MM.1S (cell line): ENCODE results near the gene UGT1A10.

Experiments used
- DNase-seq: peaks from one replicate; pipeline ENCODE4 v3.0.0-alpha.2; 2015
- H2AFZ ChIP-seq: fragments of 300-600 bp; sonication (generic); 2 replicates; pipeline ENCODE4 v1.6.0; 2016; ENCODE audit warnings: antibody characterized with exemption, low read length
- H3F3A ChIP-seq: fragments of 300-600 bp; sonication (generic); 2 replicates; pipeline ENCODE4 v1.6.1; 2016; ENCODE audit warnings: mild to moderate bottlenecking, antibody characterized with exemption, low read length, moderate library complexity, mixed read lengths; ENCODE audit not compliant: insufficient read depth
- H3K27ac ChIP-seq: fragments of 300-600 bp; sonication (generic); 2 replicates; pipeline ENCODE4 v1.5.1; 2016; ENCODE audit warnings: mild to moderate bottlenecking, low read length
- H3K27me3 ChIP-seq: fragments of 300-600 bp; sonication (generic); replicated peaks from 2 replicates; pipeline ENCODE4 v1.6.0; 2016; ENCODE audit warnings: low read length; ENCODE audit not compliant: insufficient read depth
- H3K36me3 ChIP-seq: fragments of 300-600 bp; sonication (generic); replicated peaks from 2 replicates; pipeline ENCODE4 v1.6.1; 2016; ENCODE audit warnings: mild to moderate bottlenecking, low read length, mixed read lengths; ENCODE audit not compliant: insufficient read depth
- H3K4me1 ChIP-seq: fragments of 300-600 bp; sonication (generic); 2 replicates; pipeline ENCODE4 v1.6.1; 2016; ENCODE audit warnings: low read length, mixed read lengths
- H3K4me2 ChIP-seq: fragments of 300-600 bp; sonication (generic); 2 replicates; pipeline ENCODE4 v1.6.0; 2016; ENCODE audit warnings: low read depth, low read length
- H3K4me3 ChIP-seq: fragments of 300-600 bp; sonication (generic); 2 replicates; pipeline ENCODE4 v1.5.1; 2016; ENCODE audit warnings: low read length, mixed read lengths
- H3K79me2 ChIP-seq: fragments of 300-600 bp; sonication (generic); 2 replicates; pipeline ENCODE4 v1.6.1; 2016; ENCODE audit warnings: mixed run types, low read length, mixed read lengths
- H3K9ac ChIP-seq: fragments of 300-600 bp; sonication (generic); 2 replicates; pipeline ENCODE4 v1.6.1; 2016; ENCODE audit warnings: low read length, mixed read lengths
- H3K9me2 ChIP-seq: fragments of 300-600 bp; sonication (generic); replicated peaks from 2 replicates; pipeline ENCODE4 v1.6.1; 2016; ENCODE audit warnings: mild to moderate bottlenecking, low read length, mixed read lengths; ENCODE audit not compliant: insufficient read depth
- H3K9me3 ChIP-seq: fragments of 300-600 bp; sonication (generic); replicated peaks from 2 replicates; pipeline ENCODE4 v1.6.1; 2016; ENCODE audit warnings: mild to moderate bottlenecking, low read length, mixed read lengths; ENCODE audit not compliant: insufficient read depth
- H4K20me1 ChIP-seq: fragments of 300-600 bp; sonication (generic); 2 replicates; pipeline ENCODE4 v1.6.1; 2016; ENCODE audit warnings: mild to moderate bottlenecking, low read length, moderate library complexity, mixed read lengths; ENCODE audit not compliant: insufficient read depth
- EZH2 ChIP-seq: fragments of 300-600 bp; sonication (generic); optimal IDR thresholded peaks from 2 replicates; pipeline ENCODE3; 2017; ENCODE audit warnings: low read depth, mild to moderate bottlenecking, antibody characterized with exemption, low read length, mixed read lengths
- EZH2phosphoT487 ChIP-seq: fragments of 300-600 bp; sonication (generic); IDR thresholded peaks from 2 replicates; pipeline ENCODE4 v1.6.1; 2018; ENCODE audit warnings: antibody characterized with exemption, low read length
- TF ChIP-seq, protein P1 (sequence below): fragments of 300-600 bp; sonication (generic); IDR thresholded peaks from 2 replicates; pipeline ENCODE4 v1.5.1; 2016; ENCODE audit warnings: antibody characterized with exemption, low read length, mixed read lengths

UGT1A10 gene

DNA sequence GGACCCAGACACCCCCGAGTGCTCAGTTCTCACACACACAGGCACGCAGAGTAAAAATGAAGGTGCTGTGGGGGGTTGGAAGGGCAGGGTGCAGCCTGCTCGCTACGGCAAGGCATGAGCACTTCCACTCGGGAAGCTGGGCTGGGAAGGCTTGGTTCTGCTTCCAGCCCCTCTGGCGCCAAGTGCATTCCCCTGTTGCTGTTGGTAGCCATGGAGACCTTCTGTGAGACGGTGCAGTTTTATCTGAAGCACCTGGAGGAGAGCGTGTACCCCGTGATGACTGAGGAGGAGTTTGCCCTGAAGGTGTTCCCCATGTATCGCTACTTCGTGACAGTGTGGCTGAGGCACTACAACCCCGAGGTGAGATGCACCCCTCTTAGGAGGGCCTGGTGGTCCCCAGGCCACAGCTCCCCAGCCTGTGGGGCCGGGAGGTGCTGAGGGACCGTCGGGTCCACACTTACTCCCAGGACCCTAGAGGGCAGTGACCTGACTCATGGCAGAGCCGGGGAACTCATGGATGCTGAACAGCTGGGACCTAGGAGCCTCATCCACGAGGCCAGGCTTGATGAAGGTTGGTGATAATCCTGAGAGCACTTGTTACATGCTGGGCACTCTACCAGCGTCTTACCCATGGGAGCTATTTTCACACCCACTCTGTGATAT, 157.3 kb downstream of the UGT1A10 start:
- no peaks in the 10 kb centered on the region for H3K27me3 ChIP-seq
- H3K79me2 ChIP-seq, result no peaks in the 10 kb centered on the region
- H2AFZ ChIP-seq, result no peak overlapping the region
- H3K4me3 ChIP-seq, result no peak overlapping the region
- H3K9me3 ChIP-seq, result no peaks in the 10 kb centered on the region
- H3K9me2 ChIP-seq, result no peaks in the 10 kb centered on the region
- H3K4me1 ChIP-seq, result no peaks in the 10 kb centered on the region
- no peak overlapping the region for H3K4me2 ChIP-seq
- TF ChIP-seq EZH2phosphoT487 (no peak), EZH2 (no peak)
- TF ChIP-seq, protein P1, sequence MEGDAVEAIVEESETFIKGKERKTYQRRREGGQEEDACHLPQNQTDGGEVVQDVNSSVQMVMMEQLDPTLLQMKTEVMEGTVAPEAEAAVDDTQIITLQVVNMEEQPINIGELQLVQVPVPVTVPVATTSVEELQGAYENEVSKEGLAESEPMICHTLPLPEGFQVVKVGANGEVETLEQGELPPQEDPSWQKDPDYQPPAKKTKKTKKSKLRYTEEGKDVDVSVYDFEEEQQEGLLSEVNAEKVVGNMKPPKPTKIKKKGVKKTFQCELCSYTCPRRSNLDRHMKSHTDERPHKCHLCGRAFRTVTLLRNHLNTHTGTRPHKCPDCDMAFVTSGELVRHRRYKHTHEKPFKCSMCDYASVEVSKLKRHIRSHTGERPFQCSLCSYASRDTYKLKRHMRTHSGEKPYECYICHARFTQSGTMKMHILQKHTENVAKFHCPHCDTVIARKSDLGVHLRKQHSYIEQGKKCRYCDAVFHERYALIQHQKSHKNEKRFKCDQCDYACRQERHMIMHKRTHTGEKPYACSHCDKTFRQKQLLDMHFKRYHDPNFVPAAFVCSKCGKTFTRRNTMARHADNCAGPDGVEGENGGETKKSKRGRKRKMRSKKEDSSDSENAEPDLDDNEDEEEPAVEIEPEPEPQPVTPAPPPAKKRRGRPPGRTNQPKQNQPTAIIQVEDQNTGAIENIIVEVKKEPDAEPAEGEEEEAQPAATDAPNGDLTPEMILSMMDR, result no peak
- no peaks in the 10 kb centered on the region for H4K20me1 ChIP-seq
- no peaks in the 10 kb centered on the region for H3K36me3 ChIP-seq
- H3K27ac ChIP-seq, result no peak overlapping the region
- no peak overlapping the region for H3K9ac ChIP-seq
- H3F3A ChIP-seq, result no peaks in the 10 kb centered on the region
- no peak for DNase-seq

DNA sequence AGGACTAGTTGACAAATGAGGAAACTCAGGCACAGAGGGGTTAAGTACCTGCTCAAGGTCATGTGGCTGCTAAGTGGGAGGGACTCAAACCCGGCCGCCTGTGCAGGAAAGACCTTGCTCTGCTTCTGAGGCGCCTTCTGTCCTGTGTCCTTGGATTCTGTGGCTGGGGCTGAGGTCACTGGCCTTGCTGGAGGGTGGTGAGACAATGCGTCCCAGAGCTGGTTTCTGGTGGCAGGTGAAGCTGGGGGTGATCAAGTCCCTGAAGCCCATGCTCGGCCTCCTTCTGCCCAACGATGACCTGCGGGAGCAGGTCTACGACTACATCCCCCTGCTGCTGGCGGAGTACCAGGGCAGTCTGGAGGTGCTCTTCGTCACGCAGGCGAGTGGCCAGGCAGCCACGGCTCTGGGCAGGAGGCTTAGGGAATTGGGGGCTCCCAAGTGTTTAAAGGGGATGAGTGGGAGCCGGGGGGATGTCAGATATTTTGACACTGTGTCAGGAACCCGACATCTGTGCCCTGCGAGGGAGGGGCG, 157.9 kb downstream of the UGT1A10 start:
- H2AFZ ChIP-seq, result no peak overlapping the region
- no peak overlapping the region for H3K4me3 ChIP-seq
- H3K4me2 ChIP-seq, result no peak overlapping the region

DNA sequence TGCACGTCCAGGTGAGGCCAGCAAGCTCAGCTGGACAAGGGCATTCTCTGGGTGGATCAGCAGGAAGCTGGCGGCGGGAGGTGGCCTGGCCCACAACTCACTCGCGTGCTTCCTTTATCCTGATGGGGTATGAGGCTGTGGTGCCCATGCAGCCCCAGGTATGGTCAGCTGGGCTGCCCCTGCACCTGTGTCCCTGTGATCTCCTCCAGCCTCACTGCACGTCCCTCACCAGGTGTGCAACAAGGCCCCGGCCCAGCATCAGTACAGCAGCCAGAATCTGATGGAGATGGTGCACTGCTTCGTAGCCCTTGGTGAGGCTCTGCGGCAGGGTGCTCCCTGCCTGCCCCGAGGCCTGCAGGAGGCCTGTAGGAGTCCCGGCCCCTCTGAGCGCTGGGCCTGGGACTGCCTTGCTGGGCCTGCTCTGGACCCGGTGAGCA, 159.5 kb downstream of the UGT1A10 start:
- DNase-seq, result no peak
- no peak overlapping the region for H3K4me2 ChIP-seq
- no peaks in the 10 kb centered on the region for H3K79me2 ChIP-seq
- no peaks in the 10 kb centered on the region for H3K9me2 ChIP-seq
- TF ChIP-seq, protein P1, result no peak
- no peak for TF ChIP-seq EZH2phosphoT487
- no peak for TF ChIP-seq EZH2
- H4K20me1 ChIP-seq, result no peaks in the 10 kb centered on the region
- H2AFZ ChIP-seq, result no peak overlapping the region
- no peak overlapping the region for H3K9ac ChIP-seq
- no peak overlapping the region for H3K4me3 ChIP-seq
- no peaks in the 10 kb centered on the region for H3K27me3 ChIP-seq
- H3K36me3 ChIP-seq, result no peaks in the 10 kb centered on the region
- no peak overlapping the region for H3K27ac ChIP-seq
- no peaks in the 10 kb centered on the region for H3K9me3 ChIP-seq
- H3F3A ChIP-seq, result no peaks in the 10 kb centered on the region
- peaks cover under 1% of the 10 kb centered on the region for H3K4me1 ChIP-seq

More for the DNA sequence above, 157.9 kb downstream of the UGT1A10 start:
- H3K27ac ChIP-seq, result no peak overlapping the region
- no peaks in the 10 kb centered on the region for H3K9me3 ChIP-seq
- DNase-seq, result no peak
- H3K9me2 ChIP-seq, result no peaks in the 10 kb centered on the region
- no peaks in the 10 kb centered on the region for H3K36me3 ChIP-seq
- H3K27me3 ChIP-seq, result no peaks in the 10 kb centered on the region
- no peak overlapping the region for H3K9ac ChIP-seq
- TF ChIP-seq EZH2phosphoT487, result no peak
- TF ChIP-seq EZH2, result no peak
- TF ChIP-seq, protein P1, result no peak
- no peaks in the 10 kb centered on the region for H3K4me1 ChIP-seq
- no peaks in the 10 kb centered on the region for H3K79me2 ChIP-seq
- no peaks in the 10 kb centered on the region for H3F3A ChIP-seq
- H4K20me1 ChIP-seq, result no peaks in the 10 kb centered on the region
